GM10248 (cell line): ENCODE data around the gene CRIM1.

Source experiments
- CTCF ChIA-PET: fragments of 300-600 bp; sonication (Branson Sonifier 250); formaldehyde crosslinking; extraction: SDS; loops from one replicate; lab custom pipeline; 2021; ENCODE audit warnings: antibody characterized with exemption; lab: Yijun Ruan, JAX
- POLR2A ChIA-PET: fragments of 350-650 bp; sonication (Branson Sonifier 250); formaldehyde crosslinking; extraction: SDS; loops from one replicate; lab custom pipeline; 2020; ENCODE audit warnings: antibody characterized with exemption; lab: Yijun Ruan, JAX
- DNase-seq: peaks from one replicate; pipeline ENCODE4 v3.0.0; 2012; ENCODE audit errors: extremely low spot score
- TF ChIP-seq, protein P1 (sequence below): IDR thresholded peaks from 2 replicates; pipeline ENCODE4 v1.5.1; 2012; ENCODE audit warnings: mild to moderate bottlenecking, low read depth; ENCODE audit errors: extremely low read depth, missing control alignments, control extremely low read depth

Gene CRIM1

DNA sequence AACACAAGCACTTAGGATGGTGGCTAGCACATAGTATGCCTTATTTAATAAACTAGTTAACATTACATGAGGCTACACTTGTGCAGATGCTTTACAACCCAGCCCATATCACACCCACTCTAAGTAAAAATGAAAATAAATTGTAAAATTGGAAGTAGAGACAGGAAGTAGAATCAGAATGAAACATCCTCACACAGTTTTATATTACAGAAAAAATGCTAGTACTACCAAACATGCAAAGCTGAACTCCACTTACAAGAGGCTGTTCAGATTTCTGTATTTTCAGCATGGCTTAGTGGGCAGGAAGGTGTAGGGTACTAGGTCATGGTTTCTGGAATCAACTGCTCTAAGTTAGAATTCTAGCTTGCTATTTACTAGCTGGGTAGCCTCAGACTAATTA, 18.2 kb upstream of the CRIM1 start:
- ChIA-PET CTCF (interaction anchor here (0.7 to 3.5 kb wide), 6 partner anchors 8 to 448 kb away, joined by 3 to 9 read pairs (median 5); no protein-coding TSS in a partner anchor), POLR2A (no interaction called here)
- DNase-seq: no peak
- TF ChIP-seq, protein P1, sequence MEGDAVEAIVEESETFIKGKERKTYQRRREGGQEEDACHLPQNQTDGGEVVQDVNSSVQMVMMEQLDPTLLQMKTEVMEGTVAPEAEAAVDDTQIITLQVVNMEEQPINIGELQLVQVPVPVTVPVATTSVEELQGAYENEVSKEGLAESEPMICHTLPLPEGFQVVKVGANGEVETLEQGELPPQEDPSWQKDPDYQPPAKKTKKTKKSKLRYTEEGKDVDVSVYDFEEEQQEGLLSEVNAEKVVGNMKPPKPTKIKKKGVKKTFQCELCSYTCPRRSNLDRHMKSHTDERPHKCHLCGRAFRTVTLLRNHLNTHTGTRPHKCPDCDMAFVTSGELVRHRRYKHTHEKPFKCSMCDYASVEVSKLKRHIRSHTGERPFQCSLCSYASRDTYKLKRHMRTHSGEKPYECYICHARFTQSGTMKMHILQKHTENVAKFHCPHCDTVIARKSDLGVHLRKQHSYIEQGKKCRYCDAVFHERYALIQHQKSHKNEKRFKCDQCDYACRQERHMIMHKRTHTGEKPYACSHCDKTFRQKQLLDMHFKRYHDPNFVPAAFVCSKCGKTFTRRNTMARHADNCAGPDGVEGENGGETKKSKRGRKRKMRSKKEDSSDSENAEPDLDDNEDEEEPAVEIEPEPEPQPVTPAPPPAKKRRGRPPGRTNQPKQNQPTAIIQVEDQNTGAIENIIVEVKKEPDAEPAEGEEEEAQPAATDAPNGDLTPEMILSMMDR: no peak

DNA sequence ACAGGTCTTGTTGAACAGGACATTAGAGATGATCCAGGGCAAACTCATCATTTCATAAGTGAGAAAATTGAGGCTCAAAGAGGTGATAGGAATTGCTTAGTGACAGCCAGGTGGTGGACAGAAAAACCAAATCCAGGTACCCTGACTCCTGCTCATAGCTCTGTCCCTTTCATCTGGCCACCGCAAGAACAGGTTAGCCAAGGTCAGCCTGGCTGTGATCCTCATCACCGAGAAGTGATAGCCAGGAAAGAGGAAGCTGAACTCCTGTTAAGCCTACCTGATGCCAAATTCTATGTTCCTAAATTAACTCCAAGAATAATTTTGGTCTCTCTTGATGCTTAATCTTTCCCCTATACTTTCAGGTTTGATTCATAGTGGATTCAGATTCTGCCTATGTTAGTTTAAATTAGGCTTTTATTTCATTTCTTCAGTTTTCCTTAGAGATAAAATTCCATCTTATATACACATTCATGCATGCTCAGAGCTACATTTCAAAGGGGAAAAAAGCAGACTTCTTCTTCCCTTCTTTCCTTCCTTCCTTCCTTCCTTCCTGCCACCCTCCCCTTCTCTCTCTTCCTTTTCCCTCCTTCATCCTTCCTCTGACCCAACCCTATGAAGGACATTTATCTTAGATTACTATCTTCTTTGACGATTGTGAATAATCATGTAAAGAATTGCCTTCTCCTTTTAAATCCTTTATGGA, 17.3 kb upstream of the CRIM1 start:
- POLR2A ChIA-PET: no interaction called here
- TF ChIP-seq, protein P1: no peak
- CTCF ChIA-PET: interaction anchor here (0.8 to 2.5 kb wide), 4 partner anchors 9 to 14 kb away, joined by 3 to 9 read pairs (median 5); no protein-coding TSS in a partner anchor
- no peak for DNase-seq

DNA sequence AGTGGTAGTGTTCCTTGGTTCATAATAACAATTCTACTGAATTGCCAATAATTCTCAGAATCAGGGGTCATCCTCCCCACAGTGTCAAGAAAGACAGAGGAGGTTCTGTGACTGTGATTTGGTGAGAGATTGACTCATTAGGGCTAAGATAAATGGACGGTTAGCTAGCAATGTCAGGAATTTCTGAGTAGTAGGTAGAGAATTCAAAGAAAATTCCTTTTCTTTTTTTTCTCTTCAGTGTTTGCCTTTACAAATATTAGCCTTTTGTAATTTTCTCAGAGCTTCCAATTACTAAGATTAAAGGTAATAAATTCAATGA, 16.8 kb upstream of the CRIM1 start:
- ChIA-PET POLR2A (no interaction called here), CTCF (interaction anchor here (2.5 kb wide), 1 partner anchor 14 kb away, joined by 9 read pairs; no protein-coding TSS in a partner anchor)
- DNase-seq: no peak
- TF ChIP-seq, protein P1: no peak

DNA sequence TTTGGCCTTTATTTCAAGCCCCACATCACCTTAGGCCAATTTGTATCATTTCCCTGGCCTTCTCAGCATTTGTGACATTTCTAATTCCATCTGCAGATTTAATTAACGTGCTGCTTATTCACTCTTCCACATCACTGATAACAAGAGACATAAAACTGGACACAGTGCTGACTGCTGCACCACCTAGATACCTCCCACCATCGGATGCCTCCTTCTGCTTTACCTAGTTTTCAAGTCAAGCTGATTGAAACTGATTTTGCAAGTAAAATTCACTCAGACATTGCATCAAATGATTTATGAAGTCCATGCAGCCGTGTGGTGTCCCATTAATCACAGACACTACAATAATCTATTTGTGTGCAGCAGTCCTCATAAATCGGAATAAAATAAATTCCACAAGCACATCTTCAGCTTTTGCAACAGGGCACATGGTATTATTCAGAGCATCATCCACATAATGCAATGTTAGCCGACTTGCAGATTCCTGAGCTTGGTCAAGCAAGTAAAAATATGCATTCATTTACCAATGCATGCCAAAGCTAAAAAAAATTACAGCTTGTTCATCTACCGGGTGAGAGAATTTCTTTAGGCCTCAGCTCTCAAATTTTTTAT, 15.9 kb upstream of the CRIM1 start:
- POLR2A ChIA-PET: no interaction called here
- TF ChIP-seq, protein P1: no peak
- CTCF ChIA-PET: interaction anchor here (1.0 to 2.5 kb wide), 4 partner anchors 9 to 13 kb away, joined by 3 to 9 read pairs (median 6); no protein-coding TSS in a partner anchor
- no peak for DNase-seq

DNA sequence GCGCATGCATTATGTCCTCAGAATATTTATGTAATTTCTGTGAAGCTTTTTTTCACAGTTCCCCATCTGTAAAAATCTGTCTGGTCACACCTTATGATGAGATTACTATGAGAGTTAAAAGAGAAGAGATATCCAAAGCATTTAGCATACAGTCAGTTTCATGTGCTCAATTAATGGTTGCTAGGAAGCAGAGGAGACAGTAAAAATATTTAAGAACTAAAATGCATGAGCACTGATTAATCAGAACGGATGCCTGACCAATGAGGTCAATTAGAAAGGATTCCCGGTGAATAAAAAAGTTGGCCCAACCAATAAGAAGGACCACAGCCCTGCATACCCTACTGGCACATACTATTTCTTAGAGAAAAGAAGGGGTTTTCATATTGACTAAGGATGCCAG, 12.0 kb upstream of the CRIM1 start:
- POLR2A ChIA-PET: no interaction called here

GRCh38 chr2:36348721-36349120, 6.9 kb upstream of the CRIM1 start:
- TF ChIP-seq, protein P1: no peak
- no peak for DNase-seq
- CTCF ChIA-PET: interaction anchor here (0.9 to 6.9 kb wide), 4 partner anchors 9 to 317 kb away, joined by 3 to 77 read pairs (median 10); no protein-coding TSS in a partner anchor
- POLR2A ChIA-PET: no interaction called here

More for the DNA sequence above, 12.0 kb upstream of the CRIM1 start:
- CTCF ChIA-PET: interaction anchor here (1.4 to 2.0 kb wide), 2 partner anchors 9 kb away, joined by 3 to 7 read pairs; no protein-coding TSS in a partner anchor
- TF ChIP-seq, protein P1: no peak
- no peak for DNase-seq
